Activated CD4-positive, alpha-beta T cell treated with anti-CD3 and anti-CD28 coated beads for 24 hours (primary cell): ENCODE data around the gene ST3GAL5.
A peak's percentile ranks its signal among the peaks of the same experiment; 100 is the strongest.
"Not testable (repeated sequence)": the region's sequence is repeated elsewhere in the genome, so short reads cannot be mapped to it uniquely, and the experiment has no call there.

Experiments
- DNase-seq, 2 donors: peaks; one replicate each; pipeline ENCODE4 v3.0.0-alpha.2; 2020; ENCODE audit warnings: low read depth in 2 of 2

ST3GAL5 gene

GRCh38 chr2:85838181-85838580, 50.6 kb downstream of the ST3GAL5 start:
- no peak for DNase-seq

GRCh38 chr2:85834466-85834865, 54.3 kb downstream of the ST3GAL5 start:
- no peak for DNase-seq

GRCh38 chr2:85831735-85832134, 57.1 kb downstream of the ST3GAL5 start:
- no peak for DNase-seq

- DNase-seq: no peak
Observed at GRCh38 chr2:85830645-85831044, 58.1 kb downstream of the ST3GAL5 start.

GRCh38 chr2:85829394-85829793, 59.4 kb downstream of the ST3GAL5 start:
- not testable (repeated sequence) for DNase-seq

GRCh38 chr2:85828725-85829124, 60.1 kb downstream of the ST3GAL5 start:
- no peak for DNase-seq

- DNase-seq: no peak
Observed at GRCh38 chr2:85827879-85828569, 60.8 kb downstream of the ST3GAL5 start.

GRCh38 chr2:85826990-85827878, 61.6 kb downstream of the ST3GAL5 start:
- DNase-seq: peak; percentile 73 to 75

- DNase-seq: no peak
Observed at GRCh38 chr2:85823951-85824350, 64.8 kb downstream of the ST3GAL5 start.

- no peak for DNase-seq
Observed at GRCh38 chr2:85822766-85823165, 66.0 kb downstream of the ST3GAL5 start.

- no peak for DNase-seq
Observed at GRCh38 chr2:85819811-85820510, 68.8 kb downstream of the ST3GAL5 start.

- no peak for DNase-seq
Observed at GRCh38 chr2:85814802-85815550, 73.8 kb downstream of the ST3GAL5 start.

- DNase-seq: peak; percentile 71 to 84
Observed at GRCh38 chr2:85813982-85814801, 74.6 kb downstream of the ST3GAL5 start.

- DNase-seq: no peak
Observed at GRCh38 chr2:85813211-85813981, 75.4 kb downstream of the ST3GAL5 start.

- DNase-seq: no peak
Observed at GRCh38 chr2:85812094-85812735, 76.6 kb downstream of the ST3GAL5 start.

GRCh38 chr2:85811180-85812093, 77.4 kb downstream of the ST3GAL5 start:
- DNase-seq: no peak

- DNase-seq: no peak
Observed at GRCh38 chr2:85810371-85811179, 78.2 kb downstream of the ST3GAL5 start.

- DNase-seq: no peak
Observed at GRCh38 chr2:85807756-85808155, 81.0 kb downstream of the ST3GAL5 start.
